Colonic mucosa (tissue), 4 donors: ENCODE measurements around the gene ABCC3. TPM values are rescaled to one million over a fixed set of nuclear protein-coding genes. Genes with fewer than 3 reads are reported as not detected.
A peak's percentile ranks its signal among the peaks of the same experiment; 100 is the strongest.

Experiments
- DNase-seq: peaks from one replicate; pipeline ENCODE4 v3.0.0-alpha.2; 2020
- H3K27ac ChIP-seq: fragments of 200-600 bp; one replicate; pipeline ENCODE4 v1.8.0; 2021
- H3K27me3 ChIP-seq: fragments of 200-600 bp; one replicate; pipeline ENCODE4 v1.8.0; 2021
- H3K36me3 ChIP-seq: fragments of 200-600 bp; one replicate; pipeline ENCODE4 v1.8.0; 2021
- H3K4me1 ChIP-seq: fragments of 200-600 bp; one replicate; pipeline ENCODE4 v1.8.0; 2021; ENCODE audit warnings: mild to moderate bottlenecking
- H3K4me3 ChIP-seq: fragments of 200-600 bp; one replicate; pipeline ENCODE4 v1.8.0; 2021
- H3K9ac ChIP-seq, 2 donors: one replicate each; pipeline ENCODE4 v1.7.0; 2013; ENCODE audit warnings: control low read depth in 2 of 2, low read depth in 2 of 2, low read length in 2 of 2
- H3K9me3 ChIP-seq: fragments of 200-600 bp; one replicate; pipeline ENCODE4 v1.8.0; 2021
- intact Hi-C: fragments of 100-400 bp; cut with DNase I; formaldehyde crosslinking; loops from one replicate; pipeline ENCODE4 v1.14.1; 2022
- total RNA-seq, 2 donors: library from RNA; stranded (reverse); fragmentation: NEBNext Ultra II Directional in 1 of 2; extraction: Animal tissue kit (Norgen Biotek cat#: 25700) in 1 of 2; gene quantifications; one replicate each; pipeline ENCODE4 v1.2.1, GENCODE V29; 2021
- TF ChIP-seq, protein P1 (sequence below): fragments of 200-600 bp; IDR thresholded peaks from one replicate; pipeline ENCODE4 v1.8.0; 2022; ENCODE audit warnings: antibody characterized with exemption, mild to moderate bottlenecking
- donor health status: healthy.
- donor health status: DM: no; HTN: no; CAD: no.
- donor health status: DM: no; HTN: no; CAD: no.

Gene ABCC3
- total RNA-seq, 2 donors from 2014 or later = 187 to 226 TPM

DNA sequence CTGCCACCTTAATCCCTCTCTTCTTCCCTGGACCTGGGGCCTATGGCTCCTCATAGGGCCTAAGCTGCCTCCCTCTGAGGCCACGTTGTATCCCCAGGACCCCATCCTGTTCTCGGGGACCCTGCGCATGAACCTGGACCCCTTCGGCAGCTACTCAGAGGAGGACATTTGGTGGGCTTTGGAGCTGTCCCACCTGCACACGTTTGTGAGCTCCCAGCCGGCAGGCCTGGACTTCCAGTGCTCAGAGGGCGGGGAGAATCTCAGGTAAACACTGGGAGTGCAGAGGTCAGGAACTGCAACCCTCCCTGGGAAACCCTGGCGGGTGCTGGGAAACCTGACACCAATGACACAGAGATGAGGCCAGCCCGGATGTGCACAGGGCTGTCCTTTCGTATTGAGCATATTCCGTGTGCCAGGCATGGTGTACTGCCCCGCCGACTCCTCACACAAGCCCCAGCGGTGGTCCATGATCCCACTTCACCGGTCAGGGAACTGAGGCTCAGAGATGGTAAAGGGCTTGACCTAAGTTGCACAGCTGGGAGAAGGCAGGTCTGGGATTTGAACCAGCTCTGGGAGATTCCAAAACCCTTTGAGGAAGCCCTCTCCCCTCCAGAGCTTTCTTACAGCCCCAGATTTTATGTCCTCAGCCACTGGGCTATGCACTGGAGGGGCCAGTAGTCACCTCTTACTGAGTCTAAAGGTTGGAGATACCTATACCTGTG is 50.1 kb downstream of the ABCC3 start:
- peaks cover 30% of the 10 kb centered on the region for H3K4me1 ChIP-seq

DNA sequence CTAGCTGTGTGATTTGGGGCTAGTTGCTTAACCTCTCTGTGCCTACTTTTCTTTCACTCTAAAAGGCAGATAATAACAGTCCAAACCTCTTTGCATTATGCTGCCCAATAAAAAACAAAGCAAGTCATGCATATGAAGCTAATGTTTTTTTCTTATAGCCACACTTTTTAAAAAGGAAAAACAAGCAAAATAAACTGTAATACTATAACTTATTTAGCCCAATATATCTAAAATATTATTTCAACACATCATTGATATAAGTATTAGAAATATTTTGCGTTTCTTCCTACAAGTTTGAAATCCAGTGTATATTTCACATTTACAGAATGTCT is 50.6 kb downstream of the ABCC3 start:
- Histone ChIP-seq H3K4me3 (no peak overlapping the region), H3K4me1 (peaks cover 30% of the 10 kb centered on the region), H3K27me3 (no peaks in the 10 kb centered on the region), H3K9ac (peak overlapping the region in 1 of 2 donors; percentile 75), H3K27ac (peak overlapping the region; percentile 92), H3K36me3 (no peaks in the 10 kb centered on the region), H3K9me3 (no peaks in the 10 kb centered on the region)
- TF ChIP-seq, protein P1, sequence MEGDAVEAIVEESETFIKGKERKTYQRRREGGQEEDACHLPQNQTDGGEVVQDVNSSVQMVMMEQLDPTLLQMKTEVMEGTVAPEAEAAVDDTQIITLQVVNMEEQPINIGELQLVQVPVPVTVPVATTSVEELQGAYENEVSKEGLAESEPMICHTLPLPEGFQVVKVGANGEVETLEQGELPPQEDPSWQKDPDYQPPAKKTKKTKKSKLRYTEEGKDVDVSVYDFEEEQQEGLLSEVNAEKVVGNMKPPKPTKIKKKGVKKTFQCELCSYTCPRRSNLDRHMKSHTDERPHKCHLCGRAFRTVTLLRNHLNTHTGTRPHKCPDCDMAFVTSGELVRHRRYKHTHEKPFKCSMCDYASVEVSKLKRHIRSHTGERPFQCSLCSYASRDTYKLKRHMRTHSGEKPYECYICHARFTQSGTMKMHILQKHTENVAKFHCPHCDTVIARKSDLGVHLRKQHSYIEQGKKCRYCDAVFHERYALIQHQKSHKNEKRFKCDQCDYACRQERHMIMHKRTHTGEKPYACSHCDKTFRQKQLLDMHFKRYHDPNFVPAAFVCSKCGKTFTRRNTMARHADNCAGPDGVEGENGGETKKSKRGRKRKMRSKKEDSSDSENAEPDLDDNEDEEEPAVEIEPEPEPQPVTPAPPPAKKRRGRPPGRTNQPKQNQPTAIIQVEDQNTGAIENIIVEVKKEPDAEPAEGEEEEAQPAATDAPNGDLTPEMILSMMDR = no peak
- intact Hi-C loops = no loop called here
- DNase-seq = no peak

More for the DNA sequence above, 50.1 kb downstream of the ABCC3 start:
- Histone ChIP-seq H3K9me3 (no peaks in the 10 kb centered on the region), H3K27me3 (no peaks in the 10 kb centered on the region), H3K27ac (peak overlapping the region; percentile 92), H3K9ac (peak overlapping the region; percentile 58 to 67), H3K36me3 (no peaks in the 10 kb centered on the region), H3K4me3 (no peak overlapping the region)
- intact Hi-C loops = loop anchor here (5.0 kb wide), 1 partner anchor 52 kb away; the partner anchor contains the start of gene ABCC3
- peak; percentile 91 for DNase-seq
- TF ChIP-seq, protein P1 = no peak

DNA sequence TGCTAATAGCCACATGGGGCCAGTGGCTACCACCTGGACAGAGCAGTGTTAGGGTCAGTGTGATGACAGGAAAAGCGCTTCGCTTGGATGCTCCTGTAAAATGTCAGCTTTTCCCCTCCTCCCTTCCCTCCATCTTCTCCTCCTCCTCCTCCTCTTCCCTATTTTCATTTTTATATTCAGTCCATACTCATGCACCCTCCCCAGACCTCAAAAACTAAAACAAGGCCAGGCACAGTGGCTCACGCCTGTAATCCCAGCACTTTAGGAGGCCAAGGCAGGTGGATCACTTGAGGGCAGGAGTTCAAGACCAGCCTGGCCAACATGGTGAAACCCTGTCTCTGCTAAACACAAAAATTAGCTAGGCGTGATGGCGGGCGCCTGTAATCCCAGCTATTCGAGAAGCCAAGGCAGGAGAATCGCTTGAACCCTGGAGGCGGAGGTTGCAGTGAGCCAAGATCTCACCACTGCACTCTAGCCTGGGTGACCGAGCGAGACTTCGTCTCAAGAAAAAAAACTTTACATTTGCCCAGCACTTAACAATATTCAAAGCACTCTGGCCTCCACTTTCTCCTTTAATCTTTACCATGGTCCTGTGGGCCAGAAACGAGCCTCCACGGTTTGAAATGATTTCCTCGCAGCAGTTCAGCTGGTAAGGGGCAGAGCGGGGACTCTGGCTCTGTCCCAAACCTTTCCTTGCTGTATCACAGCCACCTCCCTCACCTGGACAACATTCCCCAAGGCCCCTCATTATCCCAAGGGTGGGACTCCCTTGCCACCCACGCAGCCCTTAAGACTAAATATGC is 51.2 kb downstream of the ABCC3 start:
- H3K4me3 ChIP-seq = no peak overlapping the region
- H3K9me3 ChIP-seq = no peaks in the 10 kb centered on the region
- DNase-seq = no peak
- peaks cover 30% of the 10 kb centered on the region for H3K4me1 ChIP-seq
- no peaks in the 10 kb centered on the region for H3K36me3 ChIP-seq
- H3K27me3 ChIP-seq = no peaks in the 10 kb centered on the region
- H3K27ac ChIP-seq = peak overlapping the region; percentile 92
- H3K9ac ChIP-seq = peak overlapping the region in 1 of 2 donors; percentile 75
- intact Hi-C loops = no loop called here
- TF ChIP-seq, protein P1 = no peak

DNA sequence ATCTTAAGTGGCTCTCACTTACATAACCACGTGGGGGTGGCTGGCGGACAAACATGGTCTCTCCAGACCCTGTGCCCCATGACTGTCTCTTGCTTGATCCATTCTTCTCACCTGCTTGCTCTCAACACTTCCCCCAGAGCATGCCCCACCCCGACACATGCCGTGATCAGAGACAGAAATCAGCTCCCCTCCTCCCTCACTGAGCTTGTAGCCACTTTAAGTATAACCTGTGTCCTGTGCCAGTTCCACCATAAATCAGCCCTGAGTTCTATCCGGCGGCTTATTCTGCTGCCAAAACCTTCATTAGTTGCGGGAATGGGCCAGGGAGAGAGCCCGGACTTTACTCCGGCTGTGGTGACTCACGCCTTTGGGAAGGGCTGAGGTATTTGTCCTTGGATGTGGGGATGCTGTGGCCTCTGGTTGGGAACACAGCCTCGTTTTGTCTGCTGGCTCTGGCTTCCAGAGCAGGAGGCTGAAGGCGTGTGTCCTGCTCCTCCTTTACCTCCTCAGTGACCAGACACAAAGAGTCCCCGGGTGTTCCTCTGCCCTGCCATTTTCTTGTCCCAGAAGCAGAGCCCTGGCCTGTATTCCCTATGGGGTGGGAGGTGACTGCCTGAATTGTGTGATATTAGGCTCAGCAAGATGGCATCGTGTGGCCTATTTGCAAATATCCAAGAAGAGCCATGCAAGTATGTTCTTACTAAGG is 52.0 kb downstream of the ABCC3 start:
- H3K9me3 ChIP-seq = no peaks in the 10 kb centered on the region
- TF ChIP-seq, protein P1 = no peak
- H3K9ac ChIP-seq = peak overlapping the region in 1 of 2 donors; percentile 75
- no peaks in the 10 kb centered on the region for H3K36me3 ChIP-seq
- peak overlapping the region; percentile 92 for H3K27ac ChIP-seq
- H3K4me1 ChIP-seq = peaks cover 23% of the 10 kb centered on the region
- no peak overlapping the region for H3K4me3 ChIP-seq
- no peaks in the 10 kb centered on the region for H3K27me3 ChIP-seq
- DNase-seq = peak; percentile 89
- intact Hi-C loops = no loop called here
